H1 (cell line): ENCODE measurements around the gene ENTR1.

Source experiments
- CHD1 ChIP-seq: IDR thresholded peaks from 2 replicates; pipeline ENCODE4 v1.6.1; 2012; ENCODE audit warnings: low read depth, low read length, improper control_type of control experiment
- CHD2 ChIP-seq: IDR thresholded peaks from 2 replicates; pipeline ENCODE4 v1.6.1; 2012; ENCODE audit warnings: low read length, improper control_type of control experiment
- EP300 ChIP-seq, 2 experiments: IDR thresholded peaks; 1 replicate in 1 of 2; 2 replicates in 1 of 2; pipeline ENCODE4 v1.6.1; 2011 to 2012; ENCODE audit warnings: low read depth in 2 of 2, low read length in 2 of 2, mild to moderate bottlenecking in 2 of 2, borderline replicate concordance in 1 of 2, inconsistent platforms in 1 of 2, moderate library complexity in 1 of 2
- KDM5A ChIP-seq: fragments of 200-600 bp; IDR thresholded peaks from 2 replicates; pipeline ENCODE4 v1.7.1; 2012; ENCODE audit warnings: mild to moderate bottlenecking, low read length, inconsistent platforms, mixed read lengths
- POLR2A ChIP-seq, 2 experiments: IDR thresholded peaks; 1 replicate in 1 of 2; 2 replicates in 1 of 2; pipeline ENCODE4 v1.6.1; 2011; ENCODE audit warnings: low read depth in 2 of 2, low read length in 2 of 2, mild to moderate bottlenecking in 2 of 2; ENCODE audit errors: control extremely low read depth in 1 of 2
- POLR2AphosphoS5 ChIP-seq: IDR thresholded peaks from 2 replicates; pipeline ENCODE4 v1.6.1; 2011; ENCODE audit warnings: low read depth, low read length
- TF ChIP-seq, protein P1 (sequence below), 3 experiments: IDR thresholded peaks; 1 replicate in 2 of 3; 2 replicates in 1 of 3; pipeline versions ENCODE4 v1.5.1 to v1.6.1; 2011; ENCODE audit warnings: low read length in 3 of 3, mild to moderate bottlenecking in 3 of 3, inconsistent platforms in 2 of 3, low read depth in 1 of 3, moderate library complexity in 1 of 3; ENCODE audit not compliant: insufficient read depth in 1 of 3; ENCODE audit errors: control extremely low read depth in 1 of 3

DNA sequence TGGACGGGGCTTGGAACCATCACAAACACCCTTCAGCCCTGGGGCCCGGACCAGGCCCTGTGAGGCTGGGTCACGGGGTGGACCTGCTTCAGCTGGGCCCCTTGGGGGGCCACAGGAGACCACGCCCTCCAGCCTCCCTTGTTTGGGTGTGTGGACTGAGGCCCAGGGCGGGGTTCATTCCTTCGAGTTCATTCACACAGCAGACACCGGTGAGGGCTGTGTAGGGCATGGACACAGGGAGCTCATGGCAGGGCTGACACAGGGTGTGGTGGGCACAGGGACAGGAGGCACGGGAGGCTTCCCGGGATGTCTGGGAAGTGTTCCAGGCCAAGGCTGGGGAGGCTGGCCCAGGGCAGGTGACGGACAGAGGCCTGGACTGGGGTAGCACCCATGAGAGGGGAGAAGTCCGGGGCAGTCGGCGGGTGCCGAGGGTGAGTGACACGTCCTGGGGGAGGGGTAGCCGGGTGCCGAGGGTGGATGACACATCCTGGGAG, 55.8 kb downstream of the ENTR1 start:
- no peak for TF ChIP-seq POLR2A (IDR thresholded peaks at IDR 0.05; ENCODE audit: control extremely low read depth in 1 of 2, low read depth in 2 of 2, low read length in 2 of 2)
- no peak for TF ChIP-seq POLR2AphosphoS5
- TF ChIP-seq KDM5A: no peak
- no peak for TF ChIP-seq EP300 (IDR thresholded peaks at IDR 0.05; ENCODE audit: borderline replicate concordance in 1 of 2, low read depth in 2 of 2, low read length in 2 of 2)
- TF ChIP-seq, protein P1, sequence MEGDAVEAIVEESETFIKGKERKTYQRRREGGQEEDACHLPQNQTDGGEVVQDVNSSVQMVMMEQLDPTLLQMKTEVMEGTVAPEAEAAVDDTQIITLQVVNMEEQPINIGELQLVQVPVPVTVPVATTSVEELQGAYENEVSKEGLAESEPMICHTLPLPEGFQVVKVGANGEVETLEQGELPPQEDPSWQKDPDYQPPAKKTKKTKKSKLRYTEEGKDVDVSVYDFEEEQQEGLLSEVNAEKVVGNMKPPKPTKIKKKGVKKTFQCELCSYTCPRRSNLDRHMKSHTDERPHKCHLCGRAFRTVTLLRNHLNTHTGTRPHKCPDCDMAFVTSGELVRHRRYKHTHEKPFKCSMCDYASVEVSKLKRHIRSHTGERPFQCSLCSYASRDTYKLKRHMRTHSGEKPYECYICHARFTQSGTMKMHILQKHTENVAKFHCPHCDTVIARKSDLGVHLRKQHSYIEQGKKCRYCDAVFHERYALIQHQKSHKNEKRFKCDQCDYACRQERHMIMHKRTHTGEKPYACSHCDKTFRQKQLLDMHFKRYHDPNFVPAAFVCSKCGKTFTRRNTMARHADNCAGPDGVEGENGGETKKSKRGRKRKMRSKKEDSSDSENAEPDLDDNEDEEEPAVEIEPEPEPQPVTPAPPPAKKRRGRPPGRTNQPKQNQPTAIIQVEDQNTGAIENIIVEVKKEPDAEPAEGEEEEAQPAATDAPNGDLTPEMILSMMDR (IDR thresholded peaks at IDR 0.05; ENCODE audit: control extremely low read depth in 1 of 3, insufficient read depth in 1 of 3, low read depth in 1 of 3, low read length in 3 of 3): no peak
- TF ChIP-seq CHD1: no peak
- no peak for TF ChIP-seq CHD2
